Mesothelial cell of epicardium (in vitro differentiated cells): ENCODE results near the gene NFE2L3. TPM values are rescaled to one million over a fixed set of nuclear protein-coding genes. Genes with fewer than 3 reads are reported as not detected.

Source experiments
- DNase-seq, 2 experiments: peaks; one replicate each; pipeline ENCODE4 v3.0.0; 2021; ENCODE audit warnings: low spot score in 2 of 2; ENCODE audit not compliant: unreplicated experiment in 2 of 2
- H3K27ac Mint-ChIP-seq: 2 replicates; pipeline ENCODE4 v1.8.0; 2021; ENCODE audit warnings: mixed read lengths
- H3K27me3 Mint-ChIP-seq: 2 replicates; pipeline ENCODE4 v1.8.0; 2021; ENCODE audit warnings: low read depth, mixed read lengths
- H3K36me3 Mint-ChIP-seq: 2 replicates; pipeline ENCODE4 v1.8.0; 2021; ENCODE audit warnings: mixed read lengths
- H3K4me1 Mint-ChIP-seq: 2 replicates; pipeline ENCODE4 v1.8.0; 2021; ENCODE audit warnings: mixed read lengths
- H3K4me3 Mint-ChIP-seq: 2 replicates; pipeline ENCODE4 v1.8.0; 2021; ENCODE audit warnings: mild to moderate bottlenecking, moderate library complexity, mixed read lengths
- H3K9me3 Mint-ChIP-seq: 2 replicates; pipeline ENCODE4 v1.8.0; 2021; ENCODE audit warnings: mixed read lengths
- total RNA-seq: library from RNA; stranded (reverse); gene quantifications from 3 replicates; pipeline ENCODE4 v1.2.1, GENCODE V29; 2021
- TF ChIP-seq, protein P1 (sequence below): fragments of 200-600 bp; sonication (generic); IDR thresholded peaks from one replicate; pipeline ENCODE4 v1.5.0; 2021; ENCODE audit warnings: antibody characterized with exemption; ENCODE audit not compliant: unreplicated experiment

Gene NFE2L3
- total RNA-seq, 1 donor from 2014 or later = 11.8 TPM

DNA sequence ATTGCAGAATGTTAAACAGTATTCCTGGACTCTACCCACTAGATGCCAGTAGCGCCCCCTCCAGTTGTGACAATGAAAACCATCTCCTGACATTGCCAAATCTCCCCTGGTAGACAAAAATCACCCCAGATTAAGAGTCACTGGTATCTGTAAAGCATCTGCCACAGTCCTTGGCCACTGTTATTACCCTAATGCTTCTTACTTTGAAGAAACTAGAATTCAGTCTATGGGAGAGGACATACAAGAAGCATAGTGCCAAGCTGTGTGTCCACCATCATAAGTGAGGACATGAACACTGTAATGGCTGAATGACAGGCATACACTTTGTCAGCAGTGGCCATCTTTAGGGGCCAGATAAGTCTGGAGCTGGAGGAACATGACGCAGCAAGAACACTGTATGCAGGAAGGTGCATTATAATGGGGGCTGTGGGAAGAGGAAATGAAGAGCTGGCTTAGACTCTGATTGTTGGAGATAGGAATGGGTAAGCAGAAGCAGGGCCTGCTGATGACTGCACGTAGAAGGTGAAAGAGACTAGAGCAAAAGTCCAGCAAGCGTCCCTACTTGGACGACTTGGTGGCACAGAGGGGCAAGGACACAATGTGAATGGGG lies 82.0 kb downstream of the NFE2L3 start:
- Mint-ChIP-seq H3K27ac (no peak overlapping the region), H3K27me3 (peaks cover 5% of the 10 kb centered on the region)

More for the DNA sequence above, 82.0 kb downstream of the NFE2L3 start:
- no peak for DNase-seq
- Mint-ChIP-seq H3K4me1 (no peaks in the 10 kb centered on the region), H3K4me3 (no peak overlapping the region), H3K9me3 (peaks cover 4% of the 10 kb centered on the region), H3K36me3 (no peaks in the 10 kb centered on the region)
- TF ChIP-seq, protein P1, sequence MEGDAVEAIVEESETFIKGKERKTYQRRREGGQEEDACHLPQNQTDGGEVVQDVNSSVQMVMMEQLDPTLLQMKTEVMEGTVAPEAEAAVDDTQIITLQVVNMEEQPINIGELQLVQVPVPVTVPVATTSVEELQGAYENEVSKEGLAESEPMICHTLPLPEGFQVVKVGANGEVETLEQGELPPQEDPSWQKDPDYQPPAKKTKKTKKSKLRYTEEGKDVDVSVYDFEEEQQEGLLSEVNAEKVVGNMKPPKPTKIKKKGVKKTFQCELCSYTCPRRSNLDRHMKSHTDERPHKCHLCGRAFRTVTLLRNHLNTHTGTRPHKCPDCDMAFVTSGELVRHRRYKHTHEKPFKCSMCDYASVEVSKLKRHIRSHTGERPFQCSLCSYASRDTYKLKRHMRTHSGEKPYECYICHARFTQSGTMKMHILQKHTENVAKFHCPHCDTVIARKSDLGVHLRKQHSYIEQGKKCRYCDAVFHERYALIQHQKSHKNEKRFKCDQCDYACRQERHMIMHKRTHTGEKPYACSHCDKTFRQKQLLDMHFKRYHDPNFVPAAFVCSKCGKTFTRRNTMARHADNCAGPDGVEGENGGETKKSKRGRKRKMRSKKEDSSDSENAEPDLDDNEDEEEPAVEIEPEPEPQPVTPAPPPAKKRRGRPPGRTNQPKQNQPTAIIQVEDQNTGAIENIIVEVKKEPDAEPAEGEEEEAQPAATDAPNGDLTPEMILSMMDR = no peak

Other genes with a start within 250 kb of the NFE2L3 start
- 693 to 723 TPM (median 708 TPM) in 3 replicates for gene HNRNPA2B1, start 48.5 kb downstream of the NFE2L3 start, total RNA-seq
- gene CBX3, start 49.5 kb downstream of the NFE2L3 start, total RNA-seq = 217 to 225 TPM (median 224 TPM) in 3 replicates
- gene SNX10, start 139.7 kb downstream of the NFE2L3 start, total RNA-seq = 4.7 to 6.1 TPM (median 5.1 TPM) in 3 replicates